Stimulated activated CD4-positive, alpha-beta T cell treated with anti-CD3 and anti-CD28 coated beads, Interleukin-12 subunit alpha, Interleukin-12 subunit beta, amount 100 ng/mL, for 48 hours (primary cell): ENCODE data around the gene TRAP1.
"Not testable (repeated sequence)": the region's sequence is repeated elsewhere in the genome, so short reads cannot be mapped to it uniquely, and the experiment has no call there.

Source experiments
- DNase-seq, 3 donors: peaks; one replicate each; pipeline ENCODE4 v3.0.0-alpha.2; 2020; ENCODE audit warnings: low read depth in 2 of 3, low spot score in 1 of 3

TRAP1 gene

DNA sequence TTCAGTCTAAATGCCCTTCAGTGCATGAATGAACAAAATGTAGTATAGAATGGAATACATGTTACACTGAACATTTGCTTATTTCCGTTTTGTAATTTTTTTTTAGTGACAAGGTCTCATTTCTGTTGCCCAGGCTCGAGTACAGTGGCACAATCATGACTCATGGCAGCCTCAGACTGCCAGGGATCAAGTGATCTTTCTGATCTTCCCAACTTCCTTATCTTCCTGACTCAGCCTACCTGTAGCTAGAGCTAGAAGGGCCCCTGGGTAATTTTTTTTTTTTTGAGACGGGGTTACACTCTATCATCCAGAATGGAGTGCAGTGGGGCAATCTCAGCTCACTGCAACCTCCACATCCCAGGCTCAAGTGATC lies 98.6 kb downstream of the TRAP1 start:
- no peak for DNase-seq

- DNase-seq, result no peak
These were observed 104.5 kb downstream of the TRAP1 start for GRCh38 chr16:3612510-3613466.

GRCh38 chr16:3611146-3611975 lies 106.0 kb downstream of the TRAP1 start, which contains the start of gene SLX4:
SLX4 (minus strand) TSS chr16:3611606; CDS start chr16:3608964, 2,642 bp downstream.
- peak; percentile 74 to 86 (median 81) for DNase-seq

DNA sequence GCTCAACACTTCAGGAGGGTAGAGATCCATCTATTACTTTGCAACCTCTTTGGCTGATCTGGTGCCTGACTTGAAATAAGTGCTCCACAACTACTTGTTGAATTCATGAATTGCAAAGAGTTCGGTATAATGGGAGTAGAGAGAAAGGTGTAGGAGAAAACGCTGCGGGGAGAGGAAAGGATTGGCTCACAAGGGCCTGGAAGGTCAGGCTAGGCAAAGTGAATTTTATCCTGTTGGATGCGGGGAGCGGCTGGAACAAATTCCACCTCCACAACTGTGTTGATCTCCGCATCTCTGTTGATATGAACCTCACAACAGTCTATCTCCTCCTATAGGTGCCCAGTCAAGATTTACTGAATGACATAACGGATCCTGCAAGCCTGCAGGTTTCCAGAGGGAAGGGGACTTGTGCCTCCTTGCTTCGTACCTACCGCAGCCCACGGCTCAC lies 106.6 kb downstream of the TRAP1 start:
- no peak for DNase-seq

GRCh38 chr16:3609895-3610697 lies 107.2 kb downstream of the TRAP1 start:
- DNase-seq, result no peak

GRCh38 chr16:3608976-3609375 lies 108.3 kb downstream of the TRAP1 start:
- not testable (repeated sequence) for DNase-seq

GRCh38 chr16:3608069-3608468 lies 109.3 kb downstream of the TRAP1 start:
- DNase-seq, result no peak
